Measurements from ENCODE around the gene RRAGA. TPM values are rescaled to one million over a fixed set of nuclear protein-coding genes. Genes with fewer than 3 reads are reported as not detected.

Gene RRAGA
- polyA plus RNA-seq, 1 of the 3 experiments (the other 2 are of a cell fraction), result 103 TPM

DNA sequence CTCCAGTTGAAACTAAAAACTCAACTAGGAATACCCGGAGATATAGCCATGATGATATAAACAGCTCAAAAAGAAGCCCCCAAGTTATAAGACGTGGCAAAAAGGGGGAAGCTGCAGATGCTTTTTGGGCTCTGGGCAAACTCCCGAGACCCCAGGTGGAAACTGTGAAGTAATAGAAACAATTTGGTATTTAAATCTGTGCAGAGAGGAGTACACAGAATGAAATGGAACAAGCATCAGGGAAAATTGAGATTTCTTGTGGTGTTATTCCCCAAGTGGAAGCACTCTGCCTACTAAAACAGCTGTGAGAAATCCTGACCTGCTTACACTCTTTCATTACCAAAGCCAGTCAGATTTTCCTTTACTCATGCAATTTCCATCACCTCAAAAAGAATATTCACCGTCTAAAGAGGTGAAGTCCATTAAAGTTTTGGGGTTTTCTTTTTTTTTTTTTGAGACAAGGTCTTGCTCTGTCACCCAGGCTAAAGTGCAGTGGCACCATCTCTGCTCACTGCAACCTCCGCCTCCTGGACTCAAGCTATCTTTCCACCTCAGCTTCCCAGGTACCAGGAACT, 39.7 kb upstream of the RRAGA start:
- Histone ChIP-seq H2AFZ (ENCODE audit: low read depth) (no peak overlapping the region), H3K4me2 (no peak overlapping the region), H3K9me2 (no peaks in the 10 kb centered on the region), H3K4me3 (ENCODE audit: low read depth in 2 of 2, low read length in 1 of 2) (no peak overlapping the region), H3K36me3 (replicated peaks in 1 of 2; ENCODE audit: control insufficient read depth in 1 of 2, insufficient read depth in 2 of 2, low read length in 1 of 2) (no peaks in the 10 kb centered on the region), H4K20me1 (ENCODE audit: insufficient read depth) (no peaks in the 10 kb centered on the region), H3K27ac (ENCODE audit: low read depth in 2 of 2, low read length in 1 of 2) (no peak overlapping the region), H3K9ac (no peak overlapping the region), H3K79me2 (ENCODE audit: insufficient read depth) (no peaks in the 10 kb centered on the region), H3K9me3 (no peaks in the 10 kb centered on the region), H3K4me1 (ENCODE audit: control insufficient read depth in 1 of 2, insufficient read depth in 2 of 2, low read depth in 1 of 2, low read length in 1 of 2) (no peaks in the 10 kb centered on the region), H3F3A (replicated peaks; ENCODE audit: insufficient read depth) (no peaks in the 10 kb centered on the region), H3K27me3 (ENCODE audit: insufficient read depth) (no peaks in the 10 kb centered on the region)
- ChIA-PET POLR2A (no interaction called here), CTCF (interaction anchor here (0.7 to 1.6 kb wide), 2 partner anchors 16 to 19 kb away, joined by 3 to 7 read pairs; no protein-coding TSS in a partner anchor)
- TF ChIP-seq RXRA (IDR thresholded peaks at IDR 0.05; ENCODE audit: borderline replicate concordance, low read depth), result no peak
- TF ChIP-seq, protein P1, sequence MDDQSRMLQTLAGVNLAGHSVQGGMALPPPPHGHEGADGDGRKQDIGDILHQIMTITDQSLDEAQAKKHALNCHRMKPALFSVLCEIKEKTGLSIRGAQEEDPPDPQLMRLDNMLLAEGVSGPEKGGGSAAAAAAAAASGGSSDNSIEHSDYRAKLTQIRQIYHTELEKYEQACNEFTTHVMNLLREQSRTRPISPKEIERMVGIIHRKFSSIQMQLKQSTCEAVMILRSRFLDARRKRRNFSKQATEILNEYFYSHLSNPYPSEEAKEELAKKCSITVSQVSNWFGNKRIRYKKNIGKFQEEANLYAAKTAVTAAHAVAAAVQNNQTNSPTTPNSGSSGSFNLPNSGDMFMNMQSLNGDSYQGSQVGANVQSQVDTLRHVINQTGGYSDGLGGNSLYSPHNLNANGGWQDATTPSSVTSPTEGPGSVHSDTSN (IDR thresholded peaks at IDR 0.05), result no peak
- no peak for TF ChIP-seq GATA2 (CRISPR knock-in tag; IDR thresholded peaks at IDR 0.05)
- no peak for TF ChIP-seq TEAD4 (IDR thresholded peaks at IDR 0.05; ENCODE audit: borderline replicate concordance, insufficient read depth)
- no peak for TF ChIP-seq TAF1 (IDR thresholded peaks at IDR 0.05; ENCODE audit: borderline replicate concordance, low read depth, low read length)
- TF ChIP-seq USF1 (IDR thresholded peaks at IDR 0.05; ENCODE audit: borderline replicate concordance, low read depth), result no peak
- TF ChIP-seq FOXJ3 (CRISPR knock-in tag; IDR thresholded peaks at IDR 0.05), result no peak
- no peak for TF ChIP-seq YY1 (IDR thresholded peaks at IDR 0.05; ENCODE audit: low read depth)
- no peak for TF ChIP-seq RFX5 (IDR thresholded peaks at IDR 0.05; ENCODE audit: low read length)
- no peak for TF ChIP-seq CTCF (IDR thresholded peaks at IDR 0.05)
- TF ChIP-seq EZH2phosphoT487 (IDR thresholded peaks at IDR 0.05; ENCODE audit: borderline replicate concordance, low read depth), result no peak
- TF ChIP-seq MEF2A (IDR thresholded peaks at IDR 0.05; ENCODE audit: borderline replicate concordance, low read depth), result no peak
- no peak for TF ChIP-seq CHD2 (IDR thresholded peaks at IDR 0.05; ENCODE audit: low read length, partially characterized antibody)
- TF ChIP-seq, protein P2, sequence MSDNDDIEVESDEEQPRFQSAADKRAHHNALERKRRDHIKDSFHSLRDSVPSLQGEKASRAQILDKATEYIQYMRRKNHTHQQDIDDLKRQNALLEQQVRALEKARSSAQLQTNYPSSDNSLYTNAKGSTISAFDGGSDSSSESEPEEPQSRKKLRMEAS (IDR thresholded peaks at IDR 0.05; ENCODE audit: low read depth), result no peak
- no peak for TF ChIP-seq RAD21 (IDR thresholded peaks at IDR 0.05; ENCODE audit: low read length)
- TF ChIP-seq REST (IDR thresholded peaks at IDR 0.05; ENCODE audit: low read depth, low read length), result no peak
- no peak for TF ChIP-seq JUND (IDR thresholded peaks at IDR 0.05)
- no peak for TF ChIP-seq RCOR1 (IDR thresholded peaks at IDR 0.05; ENCODE audit: low read length)
- no peak for TF ChIP-seq IRF3 (IDR thresholded peaks at IDR 0.05; ENCODE audit: low read depth, low read length)
- 74% methylated on average over 5 of the region's 5 CpGs for WGBS (ENCODE audit: low lambda C conversion rate)
- no peak for DNase-seq

Measured in SK-N-SH (cell line).